ENCODE results near the gene ATP13A3. TPM values are rescaled to one million over a fixed set of nuclear protein-coding genes. Genes with fewer than 3 reads are reported as not detected.

The ATP13A3 gene
- total RNA-seq, 1 donor from 2014 or later = 141 TPM

DNA sequence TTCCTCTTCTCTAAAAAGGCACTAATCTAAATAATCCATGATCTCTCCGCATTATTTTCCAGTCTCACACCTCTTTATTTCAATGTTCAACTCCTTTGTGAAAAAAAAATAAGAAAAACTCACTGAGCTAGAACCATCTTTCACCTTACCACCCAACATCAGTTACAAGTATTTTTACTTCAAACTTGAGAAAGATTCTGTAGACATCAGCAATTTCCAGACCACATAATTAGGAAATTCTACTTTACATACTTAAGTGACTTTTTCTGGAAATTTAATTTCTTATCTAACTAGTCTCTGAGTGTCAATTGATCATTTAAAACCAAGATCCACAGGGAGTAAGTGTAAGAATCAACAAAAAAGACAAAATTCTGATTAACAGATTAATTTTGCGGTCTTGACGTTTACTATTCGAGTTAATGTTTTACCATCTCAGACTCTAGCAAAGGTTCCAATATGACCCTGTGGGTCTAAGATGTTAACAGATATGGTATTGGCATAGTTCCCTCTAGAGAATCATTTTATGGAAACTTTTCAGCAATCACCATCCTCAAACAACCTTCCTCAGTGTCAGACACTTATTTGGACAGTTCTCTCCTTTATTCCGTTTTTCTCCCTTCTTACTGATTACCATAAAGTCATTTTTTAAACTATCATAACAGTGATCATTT is 5.1 kb downstream of the ATP13A3 start:
- DNase-seq (ENCODE audit: low spot score) (no peak), ATAC-seq (peak; percentile 39)

DNA sequence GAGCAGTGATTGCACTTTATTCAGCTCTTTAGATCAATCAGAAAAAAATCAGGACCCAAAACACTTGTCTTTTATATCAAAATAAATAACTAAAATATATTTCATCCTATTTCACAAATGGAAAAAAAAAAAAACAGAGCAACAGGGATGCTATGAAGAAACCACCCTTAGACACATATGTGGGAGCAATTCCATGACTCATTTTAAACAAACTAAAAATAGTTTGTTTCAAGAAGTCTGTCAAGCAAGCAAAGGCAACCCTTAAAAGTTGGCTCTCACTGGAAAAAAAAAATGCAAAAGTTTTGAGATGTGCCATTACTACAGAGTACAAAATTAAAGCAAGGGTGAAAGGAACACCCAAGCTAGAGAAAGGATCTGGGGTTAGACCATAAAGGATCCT is 5.7 kb downstream of the ATP13A3 start:
- no peak for DNase-seq (ENCODE audit: low spot score)
- no peak for ATAC-seq

DNA sequence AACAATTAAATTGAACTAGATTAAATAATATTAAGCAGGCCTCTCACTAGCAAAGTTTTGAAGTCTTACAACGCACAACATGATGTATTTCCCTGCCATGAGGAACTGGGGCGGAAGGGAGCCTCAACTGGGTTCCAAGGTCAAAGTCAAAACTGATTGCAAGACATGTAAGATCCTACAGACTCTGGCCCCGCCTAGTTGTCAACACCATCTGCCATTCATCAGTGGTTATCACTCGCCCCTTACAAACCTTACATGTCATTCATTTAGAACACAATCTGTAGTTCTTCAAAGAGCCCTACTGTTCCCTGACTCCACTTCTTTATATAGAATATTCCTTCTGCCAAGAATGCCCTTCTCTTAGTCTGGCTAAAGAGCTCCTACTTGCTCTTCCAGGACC is 10.0 kb downstream of the ATP13A3 start:
- DNase-seq (ENCODE audit: low spot score) (no peak), ATAC-seq (no peak)

DNA sequence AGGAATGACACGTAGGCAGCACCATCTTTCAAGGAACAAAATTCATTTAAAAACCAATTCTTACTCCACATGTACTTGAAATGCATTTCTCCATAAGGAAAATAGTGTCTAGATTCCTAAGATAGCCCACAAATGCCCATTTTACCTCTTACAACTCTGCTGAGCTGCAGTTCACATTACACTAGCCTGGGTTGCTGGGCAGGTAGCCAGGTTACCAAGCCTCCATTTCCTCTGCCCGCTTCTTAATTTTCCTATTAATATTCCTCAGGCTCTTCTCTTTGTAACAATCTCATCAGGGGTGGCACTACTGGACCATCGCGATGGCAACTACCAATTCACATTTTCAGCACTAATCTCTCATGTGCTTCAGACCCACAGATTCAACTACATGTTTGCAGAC is 10.8 kb downstream of the ATP13A3 start:
- no peak for ATAC-seq
- no peak for DNase-seq (ENCODE audit: low spot score)

DNA sequence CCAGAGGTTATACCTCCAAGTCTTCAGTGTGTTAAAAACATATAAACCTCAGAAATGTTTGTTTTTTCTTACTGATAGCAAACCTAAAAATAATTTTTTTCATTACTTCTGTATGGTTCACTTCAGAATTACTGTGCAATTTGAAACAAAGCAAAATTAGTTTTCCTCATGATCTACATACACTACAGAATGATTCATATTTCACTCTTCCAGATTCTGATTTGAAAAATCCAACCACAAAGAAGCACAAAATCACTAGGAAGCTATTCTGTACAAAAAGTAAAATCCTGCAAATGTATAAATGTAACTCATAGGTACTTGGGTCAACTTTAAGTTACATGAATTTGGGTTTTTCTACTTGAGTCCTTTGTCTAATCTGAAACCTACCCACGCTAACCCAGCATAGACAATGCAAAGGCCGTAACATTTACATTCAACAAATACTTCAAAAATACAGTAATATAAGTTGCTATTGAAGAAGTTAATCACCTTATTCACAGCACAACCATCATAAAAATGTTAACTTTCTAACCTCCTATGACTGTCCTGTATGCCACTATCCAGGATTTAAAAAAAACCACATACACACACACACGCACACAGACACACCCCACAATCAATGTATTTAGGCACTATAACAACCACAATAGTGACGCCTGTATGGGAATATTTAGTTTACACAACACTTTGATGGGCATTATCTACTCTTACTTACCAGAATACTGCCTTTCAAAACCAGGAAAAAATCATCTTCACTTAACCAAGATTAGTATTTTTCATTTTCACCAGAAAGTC is 11.5 kb downstream of the ATP13A3 start:
- no peak for DNase-seq (ENCODE audit: low spot score)
- ATAC-seq = no peak

DNA sequence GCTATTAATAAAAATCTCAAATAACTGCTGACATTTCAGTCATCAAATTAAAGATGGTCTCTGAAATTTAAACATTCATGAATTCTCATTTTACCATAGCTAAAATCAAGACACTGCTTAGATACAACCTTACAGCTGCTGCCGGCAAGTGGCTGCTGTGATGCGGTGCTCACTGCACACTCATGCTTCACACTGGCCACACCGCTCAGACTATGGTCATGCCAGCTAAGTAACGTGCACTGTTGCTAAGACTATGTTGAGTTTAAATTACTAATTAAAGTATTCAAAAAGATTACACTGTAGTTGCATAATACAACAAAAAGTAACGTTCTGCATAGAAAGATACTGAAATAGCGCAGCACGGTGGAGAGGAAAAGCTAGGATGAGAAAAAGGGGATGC is 12.1 kb downstream of the ATP13A3 start:
- no peak for DNase-seq (ENCODE audit: low spot score)
- no peak for ATAC-seq

DNA sequence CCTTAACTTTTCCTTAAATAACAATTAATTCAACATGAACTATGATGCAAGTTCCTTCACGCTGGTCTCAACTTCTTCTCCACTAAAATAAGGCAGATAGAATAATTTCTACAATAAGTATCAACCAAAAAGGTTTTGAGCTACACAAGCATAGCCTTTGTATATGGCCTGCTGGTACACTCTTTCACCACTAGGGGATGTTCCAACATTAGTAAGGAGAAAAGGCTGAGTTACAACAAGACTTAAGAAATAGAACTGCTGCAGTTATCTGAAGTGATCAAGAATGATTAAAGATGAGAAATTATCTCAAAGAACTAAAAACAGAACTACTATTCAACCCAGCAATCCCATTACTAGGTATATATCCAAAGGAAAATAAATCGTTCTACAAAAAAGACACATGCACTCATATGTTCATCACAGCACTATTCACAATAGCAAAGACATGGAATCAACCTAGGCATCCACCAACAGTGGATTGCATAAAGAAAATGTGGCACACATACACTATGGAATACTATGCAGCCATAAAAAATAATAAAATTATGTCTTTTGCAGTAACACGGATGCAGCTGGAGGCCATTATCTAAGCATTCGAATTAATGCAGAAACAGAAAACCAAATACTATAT is 14.4 kb downstream of the ATP13A3 start:
- DNase-seq (ENCODE audit: low spot score) = no peak
- peak; percentile 89 for ATAC-seq

DNA sequence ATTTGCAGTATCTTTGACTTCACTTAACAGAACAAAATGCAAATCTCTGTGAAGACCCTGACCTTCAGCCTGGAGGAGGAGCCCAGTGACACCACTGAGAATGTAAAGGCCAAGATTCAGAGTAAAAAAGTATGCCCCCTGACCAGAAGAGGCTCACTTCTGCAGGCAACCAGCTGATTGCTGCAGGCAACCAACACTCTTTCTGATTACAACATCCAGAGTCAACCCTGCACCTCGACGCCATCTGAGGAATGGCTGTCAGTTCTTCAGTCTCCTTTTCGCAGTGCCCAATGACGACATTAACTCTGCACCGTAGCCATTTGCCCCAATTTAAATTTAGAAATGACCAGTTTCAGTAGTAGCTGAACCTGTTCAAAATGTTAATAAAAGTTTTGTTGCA is 14.9 kb downstream of the ATP13A3 start:
- DNase-seq (ENCODE audit: low spot score) (no peak), ATAC-seq (peak; percentile 69)

DNA sequence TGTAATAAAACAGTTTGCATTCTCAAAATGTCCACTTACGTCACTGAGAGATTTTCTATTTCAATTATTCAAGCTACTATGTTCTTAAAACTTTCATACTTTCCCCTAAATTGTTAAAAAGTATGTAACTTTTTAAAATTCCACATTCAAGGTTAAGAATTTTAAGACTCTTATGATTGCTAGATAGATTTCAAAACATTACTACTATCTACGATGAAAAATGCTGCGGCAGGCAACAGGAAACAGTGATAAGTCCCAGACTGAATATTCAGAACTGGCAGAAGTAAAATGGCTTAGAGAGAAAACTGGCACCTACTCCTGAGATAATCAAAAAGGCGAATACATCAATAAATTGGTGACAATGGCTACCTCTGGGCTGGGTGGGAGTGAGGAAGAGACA is 16.2 kb downstream of the ATP13A3 start:
- ATAC-seq (no peak), DNase-seq (ENCODE audit: low spot score) (no peak)

DNA sequence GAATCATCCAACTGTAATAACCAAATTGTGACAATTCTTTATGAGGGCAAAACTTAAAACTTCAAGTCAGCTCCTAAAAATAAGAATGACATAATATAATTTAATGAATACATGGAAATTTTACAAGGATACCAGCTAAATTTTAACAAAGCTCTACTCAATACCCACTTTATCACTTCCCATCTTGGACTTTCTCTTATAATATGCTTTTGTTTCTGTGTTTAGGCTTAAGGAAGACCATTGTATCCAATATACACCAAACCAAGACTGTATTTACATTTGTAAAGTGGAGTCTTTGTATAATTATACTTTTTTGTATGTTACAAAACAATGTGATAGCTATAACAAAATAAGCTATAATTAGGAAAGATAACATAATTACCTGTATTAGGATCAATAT is 16.8 kb downstream of the ATP13A3 start:
- no peak for ATAC-seq
- DNase-seq (ENCODE audit: low spot score) = no peak

DNA sequence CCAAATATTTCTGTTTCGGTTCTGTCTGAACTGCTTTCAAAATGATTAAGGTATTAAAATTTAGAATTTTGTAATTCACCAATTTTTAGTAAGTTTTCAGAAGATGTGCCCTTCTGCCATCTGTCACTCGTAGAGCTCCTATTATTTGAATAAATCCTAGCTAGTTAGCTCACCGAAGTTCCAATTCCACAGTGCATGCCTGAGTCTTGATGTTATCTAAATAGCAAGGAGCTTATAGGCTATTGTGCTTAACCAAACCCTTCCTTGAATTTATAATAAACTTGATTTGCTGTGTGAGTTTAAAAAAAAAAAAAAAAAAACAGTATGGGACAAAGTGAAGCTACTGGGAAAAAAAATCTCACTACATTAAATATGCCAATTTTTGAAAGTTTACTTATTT is 18.7 kb downstream of the ATP13A3 start:
- DNase-seq (ENCODE audit: low spot score) (no peak), ATAC-seq (no peak)

DNA sequence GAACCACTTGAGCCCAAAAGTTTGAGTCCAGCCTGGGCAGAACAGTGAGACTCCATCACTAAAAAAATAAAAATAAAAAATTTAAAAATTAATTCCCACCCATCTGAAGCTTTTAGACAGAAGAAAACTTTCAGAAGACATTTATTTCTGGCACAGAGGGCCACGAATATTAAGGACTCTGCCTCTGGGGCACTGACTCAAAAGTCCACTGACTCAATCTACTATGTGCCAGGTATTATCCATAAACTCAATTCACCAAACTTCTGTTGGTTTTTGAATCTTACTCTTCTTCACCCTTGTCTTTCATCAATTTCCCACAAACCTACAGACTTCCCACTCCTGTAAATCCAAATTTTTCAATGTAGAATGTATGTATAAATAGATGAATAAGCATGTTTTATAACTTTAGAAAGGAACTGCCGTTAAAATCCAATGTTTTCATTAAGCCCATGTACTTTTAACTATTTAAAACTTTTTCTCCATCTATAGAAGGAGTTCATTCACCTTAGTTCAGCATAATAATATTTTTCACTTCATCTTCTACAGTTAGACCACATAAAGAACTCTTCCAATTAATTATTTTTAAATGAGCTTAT is 19.9 kb downstream of the ATP13A3 start:
- peak; percentile 22 for ATAC-seq

DNA sequence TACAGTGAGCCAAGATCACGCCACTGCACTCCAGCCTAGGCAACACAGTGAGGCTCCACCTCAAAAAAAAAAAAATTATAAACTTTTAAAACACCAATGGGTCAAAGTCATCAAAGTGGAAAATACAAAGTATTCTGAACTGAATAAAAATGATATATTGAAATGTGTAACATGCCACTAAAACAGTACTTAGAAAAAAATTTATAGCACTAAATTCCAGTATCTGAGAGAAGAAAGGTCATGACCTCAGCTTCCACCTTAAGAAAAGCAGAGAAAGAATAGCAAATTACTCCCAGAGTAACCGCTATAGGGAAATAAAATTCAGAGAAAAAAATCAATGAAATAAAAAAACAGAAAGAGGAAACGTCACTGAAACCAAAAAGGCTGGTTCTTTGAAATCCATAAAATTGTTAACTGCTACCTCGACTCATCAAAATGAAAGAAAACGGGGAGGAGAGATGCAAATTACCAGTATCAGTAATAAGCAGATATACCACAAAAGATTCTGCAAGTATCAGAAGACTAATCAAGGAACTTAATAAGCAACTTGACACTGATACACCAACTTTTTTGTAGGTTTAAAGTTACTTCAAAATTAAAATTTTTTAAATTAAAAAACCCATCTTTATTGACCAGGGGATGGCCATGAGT is 20.8 kb downstream of the ATP13A3 start:
- DNase-seq (ENCODE audit: low spot score) (no peak), ATAC-seq (no peak)

More for the DNA sequence above, 19.9 kb downstream of the ATP13A3 start:
- no peak for DNase-seq (ENCODE audit: low spot score)

DNA sequence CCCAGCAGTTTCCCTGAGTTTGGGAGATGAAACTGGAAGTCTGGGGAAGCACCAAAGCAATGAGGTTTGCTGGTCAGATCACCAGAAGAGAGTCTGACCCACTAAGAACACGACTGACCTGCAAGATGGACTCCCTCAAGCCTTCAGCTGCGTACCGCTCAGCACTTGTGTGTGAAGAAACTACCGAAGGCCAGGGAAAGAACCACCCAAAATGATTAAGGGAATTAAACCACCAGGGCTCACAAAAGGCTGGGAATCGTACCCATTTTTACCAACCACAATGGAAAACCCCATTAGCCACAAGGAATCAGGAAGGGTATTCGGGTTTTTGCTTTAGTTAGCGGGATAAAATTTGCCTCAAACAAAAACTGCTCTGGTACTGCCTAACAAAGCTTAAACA is 21.6 kb downstream of the ATP13A3 start:
- no peak for DNase-seq (ENCODE audit: low spot score)
- ATAC-seq = no peak

DNA sequence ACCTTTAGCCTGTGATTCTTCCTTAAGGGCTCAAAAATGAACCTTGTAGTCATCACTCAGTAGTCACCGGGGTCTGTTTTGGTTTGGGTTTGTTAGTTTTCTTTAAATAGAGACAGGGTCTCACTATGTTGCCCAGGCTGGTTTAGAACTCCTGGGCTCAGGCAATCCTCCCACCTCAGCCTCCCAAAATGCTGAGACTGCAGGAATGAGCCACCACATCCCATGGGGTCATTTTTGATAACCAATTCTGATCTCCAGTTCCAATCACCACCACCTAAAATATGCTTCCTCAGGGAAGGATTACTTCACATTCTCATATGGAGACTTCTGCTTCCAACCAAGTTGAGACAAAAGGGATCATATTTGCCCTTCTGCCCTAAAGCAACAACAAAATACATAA is 22.1 kb downstream of the ATP13A3 start:
- ATAC-seq = no peak
- no peak for DNase-seq (ENCODE audit: low spot score)

DNA sequence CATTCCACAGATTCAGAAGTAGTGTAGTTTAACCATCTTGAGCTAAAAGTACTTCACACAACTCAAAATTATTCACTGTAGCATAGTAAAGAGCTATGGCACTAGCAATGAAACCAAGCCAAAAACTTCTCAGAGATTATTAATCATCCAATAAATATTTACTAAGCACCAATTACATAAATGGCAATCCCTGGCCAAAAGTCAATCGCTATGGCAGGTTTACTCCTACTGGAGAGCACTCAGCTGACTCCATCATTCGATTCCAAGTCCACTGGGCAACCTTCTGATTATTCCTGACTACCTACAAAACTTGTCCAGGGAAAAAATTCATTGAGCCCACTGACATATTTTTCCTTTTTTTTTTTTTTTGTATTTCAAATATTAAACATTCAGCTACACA is 23.9 kb downstream of the ATP13A3 start:
- DNase-seq (ENCODE audit: low spot score) = no peak
- ATAC-seq = peak; percentile 69

DNA sequence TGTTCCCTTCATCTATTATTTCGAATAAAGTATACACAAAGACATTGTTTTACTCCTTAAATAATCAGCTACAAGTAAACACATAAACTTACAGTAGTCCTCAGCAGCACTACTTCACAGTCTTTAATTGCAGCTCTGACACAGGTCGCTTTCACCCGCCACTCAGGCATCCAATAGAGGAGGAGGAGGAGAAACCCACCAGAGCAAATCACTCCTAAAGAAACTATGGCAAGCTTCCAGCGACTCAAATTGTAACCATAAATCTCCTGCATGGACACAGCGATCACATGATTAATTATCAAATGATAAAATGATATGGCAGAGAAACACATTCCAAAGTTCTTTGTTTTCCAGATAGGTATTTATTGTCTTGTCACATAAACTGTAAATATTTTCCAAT is 26.2 kb downstream of the ATP13A3 start:
- DNase-seq (ENCODE audit: low spot score) = no peak

DNA sequence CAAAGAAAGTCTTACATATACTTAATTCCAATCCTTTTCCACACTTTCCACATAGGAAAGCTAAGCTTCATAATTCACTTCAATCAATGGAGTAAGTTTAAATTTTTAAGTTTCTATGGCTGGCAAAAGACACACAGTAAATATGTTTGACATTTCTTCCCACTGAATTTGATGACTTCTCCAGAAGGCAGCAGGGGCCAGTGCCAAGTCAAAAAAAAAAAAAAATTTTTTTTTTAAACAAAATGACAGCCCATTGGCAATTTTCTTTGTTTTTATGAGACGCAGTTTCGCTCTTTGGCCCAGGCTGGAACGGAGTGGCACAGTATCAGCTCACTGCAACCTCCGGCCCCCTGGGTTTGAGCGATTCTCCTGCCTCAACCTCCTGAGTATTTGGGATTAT is 28.7 kb downstream of the ATP13A3 start:
- DNase-seq (ENCODE audit: low spot score) = no peak

More for the DNA sequence above, 26.2 kb downstream of the ATP13A3 start:
- ATAC-seq = no peak

DNA sequence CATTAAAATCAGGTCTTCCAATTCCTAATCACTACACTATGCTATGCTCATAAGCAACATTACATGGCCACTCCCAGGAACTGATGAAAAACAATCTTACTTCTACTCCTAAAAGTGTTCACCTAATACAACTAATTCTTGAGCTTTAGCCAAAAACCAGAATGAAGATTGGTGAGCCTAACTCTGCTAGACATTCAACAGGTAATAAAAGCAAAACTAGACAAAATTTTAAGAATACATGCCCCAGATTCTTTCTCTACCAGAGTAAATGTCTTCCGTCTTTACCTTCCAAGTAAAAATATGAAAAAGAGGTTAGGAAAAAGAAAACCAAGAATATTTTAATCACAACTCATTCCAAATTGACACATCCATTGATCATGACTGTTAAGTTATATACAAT is 31.3 kb downstream of the ATP13A3 start:
- DNase-seq (ENCODE audit: low spot score) (no peak), ATAC-seq (no peak)

More for the DNA sequence above, 28.7 kb downstream of the ATP13A3 start:
- ATAC-seq = no peak

DNA sequence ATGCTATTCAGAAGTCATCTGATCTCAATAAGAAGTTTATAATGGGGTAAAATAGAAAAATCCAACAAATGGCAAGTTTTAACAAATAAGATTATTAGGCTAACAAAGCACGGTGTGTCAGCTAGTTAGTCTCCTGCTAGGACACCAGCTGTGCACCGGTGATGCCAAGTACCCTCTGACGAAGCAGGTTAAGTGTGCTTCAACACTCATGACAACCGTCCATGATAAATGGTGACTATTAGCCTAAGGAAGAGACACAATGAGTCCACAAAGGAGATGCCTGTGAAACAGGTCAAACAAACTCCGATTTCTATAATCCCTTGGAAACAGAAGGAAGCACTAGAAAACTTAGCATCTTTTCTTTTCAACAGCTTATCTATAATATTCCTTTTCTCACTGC is 36.5 kb downstream of the ATP13A3 start:
- DNase-seq (ENCODE audit: low spot score) (no peak), ATAC-seq (no peak)

DNA sequence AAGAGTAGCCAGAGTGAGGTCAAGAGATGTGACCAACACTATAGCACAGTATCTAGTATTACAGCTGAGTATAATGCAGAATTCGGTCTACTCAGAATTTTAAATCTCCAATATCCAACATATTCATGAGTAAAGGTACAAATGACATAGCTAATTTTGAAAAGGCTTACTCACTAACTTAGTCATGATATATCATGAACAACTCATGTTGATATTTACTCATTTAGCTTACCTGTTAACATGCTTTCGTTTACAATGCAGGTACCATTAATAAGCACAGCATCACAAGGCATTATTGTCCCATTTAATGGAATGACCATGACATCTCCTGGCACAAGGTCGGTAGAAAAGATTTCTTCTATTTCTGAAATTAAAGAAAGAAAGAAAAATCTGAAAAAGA is 36.9 kb downstream of the ATP13A3 start:
- DNase-seq (ENCODE audit: low spot score) (no peak), ATAC-seq (no peak)

Measured in left lobe of liver (tissue), 2 donors.